Stimulated activated CD4-positive, alpha-beta T cell treated with anti-CD3 and anti-CD28 coated beads, Interleukin-12 subunit alpha, Interleukin-12 subunit beta, amount 100 ng/mL, for 48 hours (primary cell): Measurements from ENCODE around the gene TRIL.
A peak's percentile ranks its signal among the peaks of the same experiment; 100 is the strongest.

Source experiments
- DNase-seq, 3 donors: peaks; one replicate each; pipeline ENCODE4 v3.0.0-alpha.2; 2020; ENCODE audit warnings: low read depth in 2 of 3, low spot score in 1 of 3

The TRIL gene

DNA sequence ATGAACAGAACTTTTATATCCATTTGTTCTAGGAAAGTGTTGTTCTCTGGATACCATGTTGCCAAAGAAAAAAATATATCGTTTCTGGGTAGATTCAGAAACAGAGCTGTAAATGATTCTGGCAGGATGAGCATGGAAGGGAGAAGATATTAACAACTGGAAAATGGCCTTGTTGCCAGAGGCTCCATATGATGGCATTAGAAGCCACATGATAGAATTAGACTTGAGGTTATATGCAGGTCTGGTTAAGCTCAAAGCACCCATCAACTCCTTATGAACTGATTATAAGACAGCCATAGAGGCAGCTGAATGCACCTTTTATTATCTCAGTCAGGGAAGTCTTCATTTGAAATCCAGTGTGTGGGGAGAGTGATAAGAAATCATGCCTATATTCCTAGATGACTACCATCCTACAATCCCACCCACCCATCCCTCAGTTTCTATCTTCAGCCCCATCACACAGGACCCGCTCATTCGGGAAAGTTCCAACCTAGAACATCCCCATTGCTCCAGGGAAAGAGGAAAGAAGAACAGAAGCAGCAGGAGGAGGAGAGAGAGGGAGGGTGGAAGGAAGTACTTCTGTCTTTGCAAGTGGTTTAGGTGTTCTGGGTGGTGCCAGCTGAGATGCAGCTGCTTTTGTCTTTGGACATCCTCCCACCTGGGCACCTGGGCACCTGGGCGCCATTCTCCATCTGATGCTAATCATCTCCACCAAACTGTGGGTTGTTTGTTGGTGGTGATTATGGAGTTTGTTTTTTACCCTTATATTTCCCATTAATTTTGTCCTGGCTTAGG, 25.5 kb upstream of the TRIL start:
- DNase-seq = no peak

DNA sequence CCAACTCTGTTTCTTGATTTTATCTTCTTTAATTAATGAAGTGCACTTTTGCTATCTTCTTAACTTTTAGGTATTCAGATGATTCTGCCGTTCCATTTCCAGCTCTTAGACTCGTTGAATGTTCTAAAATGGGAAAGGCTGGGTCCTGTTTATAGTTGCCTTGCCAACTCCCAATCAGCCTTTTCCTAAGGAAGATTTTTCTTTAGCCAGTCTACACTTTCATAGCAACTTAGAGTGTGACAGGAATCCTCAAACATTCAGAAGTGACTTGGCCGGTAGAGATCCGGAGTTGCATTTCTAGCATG, 23.0 kb upstream of the TRIL start:
- no peak for DNase-seq

DNA sequence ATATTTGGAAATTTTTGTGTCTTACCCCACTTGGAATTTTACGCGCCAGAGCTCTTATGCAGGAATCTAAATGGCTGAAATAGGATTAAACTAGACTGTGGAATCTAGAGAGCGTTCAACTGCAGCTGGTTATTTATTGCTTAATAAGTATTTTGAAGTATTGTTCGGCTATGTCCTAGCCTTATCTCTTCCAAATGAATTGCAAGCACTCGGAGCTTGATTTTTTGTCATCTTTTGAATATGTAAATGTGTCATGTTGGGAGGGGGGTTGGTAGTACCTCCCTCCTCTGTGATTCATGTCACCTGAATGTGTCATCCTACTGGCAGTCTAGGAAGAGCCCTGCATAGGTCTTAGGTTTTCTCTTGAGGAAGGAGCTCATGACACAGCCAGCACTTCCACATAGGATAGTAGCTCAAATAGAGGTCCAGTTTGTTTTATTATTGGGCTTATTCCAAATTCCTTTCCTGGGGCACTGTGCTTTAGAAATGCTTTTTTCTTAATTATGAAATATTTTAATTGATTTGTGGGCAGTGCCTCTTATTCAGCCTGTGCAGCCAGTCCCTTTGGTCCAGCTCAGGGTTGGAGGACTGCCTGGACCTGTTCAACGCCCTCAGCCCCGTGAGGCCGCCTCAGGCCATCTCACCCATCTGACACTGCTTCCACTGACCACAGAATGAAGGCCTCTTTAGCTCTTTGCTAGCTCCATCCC, 22.5 kb upstream of the TRIL start:
- no peak for DNase-seq

DNA sequence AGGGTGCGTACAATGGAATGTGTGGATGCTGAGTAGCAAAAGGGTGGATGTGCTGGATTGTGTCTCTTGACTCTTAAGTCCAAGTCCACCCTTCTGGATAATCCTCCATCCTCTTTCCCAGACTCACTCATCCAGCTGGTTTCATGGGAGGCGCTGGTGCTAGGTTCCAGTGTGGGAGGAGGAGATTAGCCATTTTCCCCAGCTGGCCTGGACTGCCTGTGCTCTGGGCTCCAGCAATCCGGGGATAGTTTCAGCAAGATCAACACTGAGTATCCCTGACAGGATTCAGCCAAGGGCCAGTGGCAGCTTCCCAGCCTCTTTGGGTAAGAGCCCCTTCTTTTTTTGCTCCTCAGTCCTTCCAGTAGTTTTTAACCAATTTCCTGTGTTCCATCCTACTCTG, 21.6 kb upstream of the TRIL start:
- no peak for DNase-seq

DNA sequence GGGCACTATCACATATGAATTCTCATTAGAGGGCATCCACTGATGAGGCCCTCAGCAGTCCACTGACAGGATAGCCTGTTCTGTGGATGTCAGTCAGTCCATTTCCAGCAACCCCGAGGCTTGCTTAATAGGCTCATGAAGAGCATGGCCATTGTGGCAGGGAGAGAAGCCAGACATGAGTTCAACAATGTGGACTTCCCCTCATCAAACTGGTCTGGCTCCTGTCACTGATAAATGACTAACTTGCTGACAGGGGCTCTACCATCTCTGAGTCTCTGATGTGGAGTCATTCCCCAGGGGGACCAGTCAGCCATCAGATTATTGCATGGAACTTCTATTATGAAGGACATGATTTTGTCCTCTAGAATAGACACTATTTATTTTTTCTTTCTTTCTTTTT, 19.8 kb upstream of the TRIL start:
- no peak for DNase-seq

DNA sequence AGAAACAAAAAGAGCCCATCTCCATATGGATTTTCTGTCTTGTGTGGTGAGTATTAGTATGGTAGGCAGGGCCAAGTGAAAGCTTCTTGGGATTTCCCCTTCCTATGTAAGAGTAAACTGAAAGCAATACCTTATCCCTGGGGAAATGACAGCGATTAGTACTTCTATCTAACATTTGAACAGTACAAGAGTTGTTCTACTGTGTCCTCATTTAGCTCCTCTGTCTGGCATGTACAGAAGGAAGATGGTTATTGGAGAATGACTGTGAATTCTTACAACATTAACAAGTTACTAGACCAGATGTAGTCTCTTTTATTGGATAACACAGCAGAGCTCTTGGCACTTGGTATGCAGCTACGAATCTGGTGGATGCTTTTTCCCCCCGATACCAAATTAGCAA, 17.9 kb upstream of the TRIL start:
- DNase-seq = no peak

DNA sequence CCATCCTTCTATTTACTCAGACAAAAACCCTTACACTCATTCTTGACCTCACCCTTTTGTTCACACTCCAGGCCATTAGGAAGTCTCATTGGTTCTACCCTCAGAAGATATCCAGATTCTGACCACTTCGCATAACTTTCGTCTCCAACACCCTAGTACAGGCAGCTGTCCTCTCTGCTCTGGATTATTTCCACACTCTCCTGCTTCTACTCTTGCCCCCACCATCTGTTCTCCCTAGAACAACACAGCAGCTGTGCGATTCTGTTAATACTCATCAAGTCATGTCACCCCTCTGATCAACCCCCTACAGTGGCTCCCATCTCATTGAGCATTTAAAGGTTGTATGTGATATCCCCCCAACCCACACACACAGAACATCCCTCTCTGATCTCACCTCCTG, 15.5 kb upstream of the TRIL start:
- no peak for DNase-seq

DNA sequence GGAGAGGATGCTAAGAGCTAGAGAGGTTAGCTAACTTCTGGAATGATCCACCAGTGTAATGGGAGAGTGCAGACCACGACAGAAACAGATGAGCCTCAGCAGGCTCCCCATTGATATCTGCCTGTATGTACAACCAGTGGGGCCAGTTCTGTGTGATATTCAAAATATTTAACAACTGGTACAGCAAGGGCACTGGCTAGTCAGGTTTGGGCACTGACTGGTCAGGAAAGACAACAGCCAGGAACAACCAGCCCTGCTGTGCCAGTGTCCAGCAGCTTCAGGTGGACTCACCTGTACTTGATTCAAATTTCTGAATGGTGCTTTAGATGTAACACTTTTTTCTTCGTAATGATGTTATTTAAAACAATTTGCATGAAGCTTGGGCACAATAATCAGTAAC, 5.9 kb upstream of the TRIL start:
- DNase-seq = no peak

DNA sequence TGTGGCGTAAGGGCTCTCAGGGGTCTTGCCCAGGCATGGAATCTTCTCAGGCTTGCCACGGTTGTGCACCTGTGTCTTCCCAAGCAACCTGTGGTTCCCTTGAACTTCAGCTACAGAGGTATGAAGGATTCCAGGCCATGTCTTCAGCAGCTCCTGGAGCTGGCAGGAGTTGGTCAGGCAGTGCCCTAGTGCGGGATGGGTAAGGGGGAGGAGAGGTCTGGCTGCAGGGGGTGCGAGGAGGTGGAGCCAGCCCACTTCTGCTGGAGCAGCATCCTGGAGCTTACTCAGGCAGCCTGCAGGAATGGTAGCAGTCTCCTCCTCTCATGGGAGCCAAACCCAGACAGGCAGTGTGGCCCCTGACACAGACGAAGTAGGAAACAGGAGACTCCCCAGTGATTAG, 3.8 kb upstream of the TRIL start:
- DNase-seq = no peak

DNA sequence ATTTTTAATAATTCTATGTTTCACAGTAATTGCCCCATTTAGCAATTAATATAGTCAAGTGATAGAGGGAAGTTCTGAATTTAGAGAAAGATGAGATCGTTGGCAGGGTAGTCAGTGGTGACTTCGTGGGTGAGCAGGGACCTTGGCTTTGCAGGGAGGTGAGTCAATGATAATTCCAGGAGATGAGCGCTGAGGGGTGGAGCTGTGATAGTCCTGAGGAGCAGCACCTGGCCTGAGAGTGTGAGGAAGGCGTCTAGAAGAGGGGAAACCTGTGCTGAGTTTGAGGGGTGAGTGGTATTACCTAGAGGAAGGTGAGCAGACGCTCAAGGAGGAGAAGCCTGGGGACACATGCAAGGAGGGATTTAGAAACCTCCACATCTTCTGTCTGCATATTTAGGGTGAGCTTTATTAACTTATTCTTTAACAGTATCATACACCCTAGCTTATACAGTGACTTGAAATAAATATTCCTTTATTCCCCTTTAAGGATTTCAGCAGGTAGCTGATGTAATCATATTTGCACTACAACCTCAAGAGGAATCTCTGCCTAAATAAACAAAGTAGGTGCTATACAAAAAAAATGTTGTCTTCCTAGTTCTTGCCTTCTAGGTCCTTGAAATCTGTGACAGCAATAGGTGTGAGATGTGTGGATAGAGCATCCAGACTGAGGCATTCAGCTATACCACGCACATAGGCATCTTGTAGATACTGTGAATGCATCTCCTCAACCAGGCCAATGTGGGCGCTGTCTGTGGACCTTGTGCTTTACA, 2.1 kb upstream of the TRIL start:
- no peak for DNase-seq

DNA sequence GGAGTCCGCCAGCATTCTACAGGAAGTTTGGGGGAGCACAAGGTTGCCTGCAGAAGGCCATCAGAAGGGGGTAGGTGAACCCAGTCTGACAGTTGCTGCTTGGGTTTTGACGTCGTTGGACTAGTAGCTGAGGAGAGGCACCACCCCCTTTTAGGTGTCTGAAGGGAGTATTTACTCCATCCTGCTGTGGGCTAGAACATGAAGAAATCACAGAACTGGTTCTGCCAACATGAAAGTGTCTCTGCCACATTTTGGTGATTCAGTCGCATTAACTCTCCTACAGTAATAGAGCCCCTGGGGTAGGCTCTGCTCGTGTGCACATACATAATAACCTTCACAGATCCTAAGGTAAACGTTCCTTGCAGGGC, 834 bp upstream of the TRIL start:
- no peak for DNase-seq

DNA sequence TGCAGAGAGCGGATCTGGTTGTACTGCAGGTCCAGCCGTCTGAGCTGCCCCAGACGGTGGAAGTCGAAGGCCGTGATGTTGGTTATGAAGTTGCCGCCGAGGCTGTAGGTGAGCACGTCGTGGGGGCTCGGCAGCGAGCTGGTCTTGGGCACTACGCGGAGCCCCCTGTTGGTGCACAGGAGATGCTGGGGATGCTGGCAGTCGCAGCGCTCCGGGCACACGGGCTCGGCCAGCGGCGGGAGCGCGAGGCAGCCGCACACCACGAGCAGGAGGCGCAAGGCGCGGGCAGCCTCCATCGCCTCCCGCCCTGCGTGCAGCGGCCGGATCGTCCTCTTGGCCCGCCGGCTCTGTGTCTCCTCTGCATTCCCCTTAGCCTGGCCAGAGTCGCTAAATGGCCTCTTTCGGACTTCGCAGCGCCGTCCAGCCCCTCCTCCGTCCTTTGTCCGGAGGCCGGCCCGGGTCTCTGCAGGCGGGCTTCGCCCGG, 337 bp downstream of the TRIL start:
- DNase-seq = no peak

DNA sequence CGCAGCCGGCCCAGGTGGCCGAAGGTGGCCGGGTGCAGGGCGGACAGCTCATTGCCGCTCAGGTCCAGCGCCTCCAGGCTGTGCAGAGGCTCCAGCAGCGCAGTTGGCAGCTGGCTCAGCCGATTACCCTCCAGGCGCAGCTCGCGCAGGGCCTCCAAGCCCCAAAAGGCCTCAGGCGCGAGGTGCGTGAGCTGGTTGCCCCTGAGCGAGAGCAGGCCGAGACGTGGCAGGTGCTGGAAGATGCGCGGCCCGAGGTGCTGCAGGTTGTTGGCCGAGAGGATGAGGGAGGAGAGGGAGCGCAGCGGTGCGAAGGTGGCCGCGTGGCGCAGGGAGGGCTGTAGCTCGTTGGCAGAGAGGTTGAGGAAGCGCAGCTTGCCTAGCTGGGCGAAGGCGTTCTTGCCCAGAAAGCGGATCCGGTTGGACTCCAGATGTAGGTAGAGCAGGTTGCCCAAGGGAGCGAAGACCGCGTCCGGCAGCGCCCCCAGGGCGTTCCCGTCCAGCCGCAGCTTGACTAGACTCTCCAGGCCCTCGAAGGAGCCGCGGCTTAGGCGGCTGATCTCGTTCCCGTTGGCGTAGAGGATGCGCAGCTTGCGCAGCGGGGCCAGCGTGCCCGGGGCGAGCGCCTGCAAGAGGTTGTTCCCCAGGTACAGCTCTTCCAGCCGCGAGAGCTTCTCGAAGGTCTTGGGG, 923 bp downstream of the TRIL start:
- no peak for DNase-seq

DNA sequence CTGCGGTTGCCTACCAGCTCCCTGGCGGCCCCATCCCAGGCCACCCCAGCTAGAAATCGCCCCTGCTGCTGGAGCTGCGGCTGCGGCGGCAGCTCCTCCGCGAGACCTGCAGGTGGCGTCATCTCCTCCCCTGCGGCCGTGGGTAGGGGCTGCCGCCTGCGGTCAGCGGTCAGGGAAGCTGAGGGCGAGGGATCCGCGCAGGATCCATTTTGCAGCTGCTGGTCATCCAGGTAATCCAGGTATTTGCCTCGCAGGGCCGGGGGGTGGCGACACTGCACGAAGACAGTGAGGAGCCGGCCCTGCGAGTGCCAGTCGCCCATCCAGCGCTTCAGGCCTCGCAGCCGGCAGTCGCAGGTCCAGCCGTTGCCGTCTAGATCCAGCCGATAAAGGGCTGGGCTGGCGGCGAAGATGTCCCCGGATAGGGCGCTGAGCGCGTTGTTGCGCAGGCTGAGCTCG, 1.5 kb downstream of the TRIL start:
- DNase-seq = no peak

DNA sequence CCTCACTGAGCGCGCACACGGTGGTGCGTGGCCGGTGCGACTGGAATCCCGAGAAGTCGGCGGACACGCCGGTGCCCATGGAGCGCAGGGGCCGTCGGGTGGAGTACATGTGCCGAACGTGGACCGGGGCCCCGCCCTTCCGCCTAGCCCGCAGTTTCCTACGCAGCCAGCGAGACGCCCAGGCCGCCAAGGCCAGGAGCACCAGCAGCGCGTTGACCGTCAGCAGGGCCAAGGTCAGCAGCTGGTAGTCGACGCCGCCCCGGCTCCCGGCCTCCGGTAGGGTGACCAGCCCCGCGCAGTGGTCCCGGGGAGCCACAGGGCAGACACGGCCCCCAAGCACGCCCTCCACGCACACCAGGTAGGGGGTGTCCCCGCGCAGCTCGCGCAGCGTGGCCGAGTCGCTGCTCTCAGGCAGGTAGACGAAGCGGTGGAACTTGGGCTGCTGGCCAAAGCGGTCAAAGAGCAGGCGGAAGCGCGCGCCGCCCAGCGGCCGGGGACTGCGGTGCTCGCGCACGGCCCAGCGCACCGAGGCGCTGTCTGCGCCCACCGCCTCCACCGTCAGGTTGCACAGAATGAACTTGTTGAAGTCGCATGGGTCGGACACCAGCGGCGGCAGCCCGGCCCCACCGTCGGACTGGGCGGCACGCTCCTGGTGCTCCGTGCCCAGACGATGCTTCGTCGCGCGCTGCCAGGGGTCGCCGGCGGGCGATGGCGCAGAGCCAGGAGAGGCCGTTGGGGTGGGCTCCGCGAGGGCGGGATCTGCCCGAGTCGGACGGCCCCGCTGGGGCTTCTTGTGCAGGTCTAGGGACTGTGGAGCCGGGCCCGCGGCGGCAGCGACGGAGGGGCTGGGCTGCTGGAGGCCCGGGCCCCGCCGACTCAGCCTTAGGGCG, 2.2 kb downstream of the TRIL start:
- peak in 1 of 3 donors; percentile 16 for DNase-seq

DNA sequence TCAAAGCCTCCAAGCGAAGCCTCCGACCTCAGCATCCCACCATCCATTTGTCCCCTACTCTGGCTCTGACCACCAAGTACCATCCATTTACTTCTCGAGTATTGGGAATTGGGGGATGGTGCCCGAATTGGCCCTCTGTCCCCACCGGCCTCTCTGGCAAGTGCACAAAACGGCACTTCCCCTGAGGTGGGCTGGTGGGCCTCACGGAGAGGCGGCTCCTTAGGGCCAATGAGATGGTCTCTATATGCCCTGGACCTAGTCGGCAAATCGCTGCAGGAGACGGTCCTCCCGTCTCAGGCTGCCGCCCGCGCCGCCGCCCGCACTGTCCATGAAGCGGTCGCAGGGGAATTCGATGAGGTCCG, 2.8 kb downstream of the TRIL start:
- no peak for DNase-seq

DNA sequence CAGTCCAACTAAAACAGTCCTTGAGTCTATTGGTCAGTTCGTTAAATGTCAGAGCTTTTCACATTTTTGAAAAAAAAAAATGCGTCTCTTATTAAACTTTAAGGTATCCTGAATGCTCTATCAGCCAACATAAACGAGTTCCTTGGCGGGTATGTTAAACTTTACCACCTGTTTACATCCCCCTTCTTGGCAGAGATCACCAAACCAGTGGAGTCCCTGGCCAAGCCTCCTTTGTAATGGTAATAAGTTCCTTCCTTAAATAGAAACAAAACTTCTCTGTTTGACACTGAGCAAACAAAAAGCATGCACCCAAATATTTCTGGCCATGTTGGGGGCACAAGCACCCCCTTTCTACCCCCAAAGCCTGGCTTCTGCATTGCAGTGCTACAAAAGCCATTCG, 3.2 kb downstream of the TRIL start:
- no peak for DNase-seq

DNA sequence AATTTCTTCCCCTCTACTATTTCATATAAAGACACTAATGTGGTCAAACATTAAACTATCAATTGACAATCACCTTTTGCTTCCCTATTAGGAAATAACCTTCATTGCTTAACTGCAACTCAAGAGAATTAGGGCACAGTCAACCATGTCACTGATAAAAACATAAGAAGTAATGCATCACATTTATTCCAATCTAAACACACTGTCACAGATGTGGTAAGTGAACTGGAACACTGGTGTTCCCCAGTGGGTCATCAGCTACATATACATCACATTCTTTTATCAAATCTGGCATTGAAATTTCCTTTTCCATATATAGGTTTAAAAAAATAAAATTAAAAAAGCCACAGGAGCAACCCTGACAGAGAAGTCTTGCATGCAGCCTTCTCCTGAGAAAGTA, 3.7 kb downstream of the TRIL start:
- DNase-seq = no peak

DNA sequence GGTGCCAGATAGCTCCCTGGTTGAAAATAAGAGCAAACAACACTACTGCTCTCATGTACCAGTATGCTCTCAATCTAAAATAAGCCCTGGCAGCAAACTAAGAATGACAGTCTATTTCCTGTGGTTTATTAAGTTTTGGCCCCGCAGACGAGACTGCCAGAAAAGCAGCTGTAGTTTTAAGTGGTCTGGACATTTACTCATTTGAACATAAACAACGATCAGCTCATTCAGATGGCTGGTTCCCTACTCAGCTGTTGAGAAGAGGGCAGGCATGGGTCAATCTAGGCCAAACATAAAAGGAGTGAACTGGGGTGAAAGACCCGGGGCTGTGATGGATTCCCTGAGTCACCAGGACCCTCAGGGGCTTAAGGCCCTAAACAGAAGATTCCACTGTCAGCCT, 4.5 kb downstream of the TRIL start:
- DNase-seq = no peak

DNA sequence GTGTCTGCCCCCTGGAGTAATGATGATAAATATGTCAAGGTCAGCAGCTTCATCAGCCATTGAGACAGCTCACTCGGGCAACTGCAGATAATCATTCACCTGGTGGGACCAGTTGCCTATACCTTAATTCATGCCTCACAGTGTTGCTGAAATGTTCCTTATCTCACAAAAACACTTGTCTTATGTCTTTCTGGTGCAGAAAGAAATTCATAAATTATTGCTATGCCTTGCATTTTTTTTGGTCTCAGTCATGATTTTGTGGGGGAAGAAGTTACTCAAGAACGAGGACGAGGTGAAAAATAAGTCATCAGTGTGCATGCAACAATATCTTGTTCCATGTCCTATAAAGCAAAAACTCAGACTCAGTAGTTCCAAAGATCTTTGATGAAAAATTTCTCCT, 16.0 kb downstream of the TRIL start:
- no peak for DNase-seq

DNA sequence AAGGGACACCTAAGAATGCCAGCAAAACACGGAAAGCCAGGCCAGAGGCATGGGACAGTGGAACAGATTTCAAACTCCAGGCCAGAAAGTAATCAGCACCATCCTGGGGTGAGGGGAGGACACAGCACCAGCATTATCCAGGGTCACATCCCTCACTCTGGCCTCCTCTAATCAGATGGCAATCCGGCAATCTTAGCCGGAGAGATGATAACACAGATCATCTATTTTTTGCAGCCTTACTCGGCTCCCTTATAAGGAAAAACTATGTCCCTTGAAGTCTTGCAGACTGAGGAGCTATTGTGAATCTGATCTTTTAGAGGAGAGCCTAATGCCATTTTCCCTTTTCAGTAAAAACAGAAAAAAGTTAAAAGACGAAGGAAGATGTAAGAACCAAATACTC, 16.5 kb downstream of the TRIL start:
- no peak for DNase-seq
